ENCODE results near the gene CANT1. TPM values are rescaled to one million over a fixed set of nuclear protein-coding genes. Genes with fewer than 3 reads are reported as not detected.
A peak's percentile ranks its signal among the peaks of the same experiment; 100 is the strongest.

The CANT1 gene
- total RNA-seq, 3 donors from 2014 or later: 26.1 to 48.1 (median 41.0) TPM

DNA sequence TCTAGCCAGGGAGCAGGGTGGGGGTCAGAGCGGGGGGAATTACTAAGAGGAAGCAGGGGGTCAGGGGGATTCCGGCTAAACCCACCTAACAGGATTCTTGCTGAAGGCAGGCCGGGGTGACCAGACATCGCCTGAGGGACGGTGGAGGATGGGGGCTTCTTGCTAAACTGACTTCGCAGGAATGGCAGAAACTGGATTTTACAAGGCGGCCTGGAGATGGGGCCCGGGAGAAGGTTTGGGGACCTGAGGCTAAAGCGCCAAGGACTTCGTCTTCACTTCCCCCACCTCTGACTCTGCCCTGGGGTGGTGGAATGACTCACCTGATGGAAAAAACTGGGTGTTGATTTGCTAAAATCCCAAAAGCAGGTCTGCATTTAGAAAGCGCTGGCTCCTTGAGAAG is 53.3 kb downstream of the CANT1 start:
- H3K27me3 ChIP-seq: no peaks in the 10 kb centered on the region
- H3K4me1 ChIP-seq: peaks cover 0 to 5% of the 10 kb centered on the region in 2 donors
- H3K9me3 ChIP-seq: peaks cover under 1 to 3% of the 10 kb centered on the region in 2 donors
- H3K4me3 ChIP-seq: no peak overlapping the region
- no peak for DNase-seq (ENCODE audit: low spot score in 2 of 2)
- H3K27ac ChIP-seq: no peak overlapping the region
- intact Hi-C loops (cut with DNase I; ENCODE audit: low total_unique reads): no loop called here
- no peaks in the 10 kb centered on the region for H3K36me3 ChIP-seq
- TF ChIP-seq, protein P1, sequence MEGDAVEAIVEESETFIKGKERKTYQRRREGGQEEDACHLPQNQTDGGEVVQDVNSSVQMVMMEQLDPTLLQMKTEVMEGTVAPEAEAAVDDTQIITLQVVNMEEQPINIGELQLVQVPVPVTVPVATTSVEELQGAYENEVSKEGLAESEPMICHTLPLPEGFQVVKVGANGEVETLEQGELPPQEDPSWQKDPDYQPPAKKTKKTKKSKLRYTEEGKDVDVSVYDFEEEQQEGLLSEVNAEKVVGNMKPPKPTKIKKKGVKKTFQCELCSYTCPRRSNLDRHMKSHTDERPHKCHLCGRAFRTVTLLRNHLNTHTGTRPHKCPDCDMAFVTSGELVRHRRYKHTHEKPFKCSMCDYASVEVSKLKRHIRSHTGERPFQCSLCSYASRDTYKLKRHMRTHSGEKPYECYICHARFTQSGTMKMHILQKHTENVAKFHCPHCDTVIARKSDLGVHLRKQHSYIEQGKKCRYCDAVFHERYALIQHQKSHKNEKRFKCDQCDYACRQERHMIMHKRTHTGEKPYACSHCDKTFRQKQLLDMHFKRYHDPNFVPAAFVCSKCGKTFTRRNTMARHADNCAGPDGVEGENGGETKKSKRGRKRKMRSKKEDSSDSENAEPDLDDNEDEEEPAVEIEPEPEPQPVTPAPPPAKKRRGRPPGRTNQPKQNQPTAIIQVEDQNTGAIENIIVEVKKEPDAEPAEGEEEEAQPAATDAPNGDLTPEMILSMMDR (IDR thresholded peaks at IDR 0.05): no peak
- no peak for TF ChIP-seq POLR2A (IDR thresholded peaks at IDR 0.05)
- TF ChIP-seq POLR2AphosphoS5 (IDR thresholded peaks at IDR 0.05): no peak

DNA sequence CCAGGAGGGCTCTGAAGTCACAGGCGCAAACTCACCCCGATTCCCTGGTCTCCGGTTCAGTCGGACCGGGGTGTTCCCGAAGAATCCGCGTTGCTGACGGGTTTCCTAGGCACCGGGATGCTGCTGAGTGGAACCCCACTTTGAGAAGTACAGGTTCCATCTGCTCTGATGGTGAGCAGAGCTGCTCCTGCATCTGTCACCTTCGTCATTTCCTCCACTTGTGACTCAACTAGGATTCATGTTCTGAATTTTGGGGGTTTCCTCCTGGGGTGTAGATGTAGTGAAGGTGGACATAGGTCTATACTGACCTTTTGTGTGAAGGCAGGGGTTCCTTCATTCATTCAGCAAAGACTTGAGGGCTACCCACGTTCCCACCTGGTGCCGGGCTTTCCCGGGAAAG is 54.9 kb downstream of the CANT1 start:
- no peak for TF ChIP-seq POLR2A (IDR thresholded peaks at IDR 0.05)
- TF ChIP-seq, protein P1 (IDR thresholded peaks at IDR 0.05): no peak
- TF ChIP-seq POLR2AphosphoS5 (IDR thresholded peaks at IDR 0.05): no peak
- H3K27me3 ChIP-seq: no peaks in the 10 kb centered on the region
- no peak overlapping the region for H3K4me3 ChIP-seq
- peaks cover 13% of the 10 kb centered on the region in 2 donors for H3K9me3 ChIP-seq
- H3K4me1 ChIP-seq: peaks cover 0 to 5% of the 10 kb centered on the region in 2 donors
- intact Hi-C loops (cut with DNase I; ENCODE audit: low total_unique reads): no loop called here
- no peak for DNase-seq (ENCODE audit: low spot score in 2 of 2)
- H3K27ac ChIP-seq: peak overlapping the region in 1 of 2 donors; percentile 88
- H3K36me3 ChIP-seq: no peaks in the 10 kb centered on the region

GRCh38 chr17:78953356-78954350 is 55.9 kb downstream of the CANT1 start:
- TF ChIP-seq POLR2A (IDR thresholded peaks at IDR 0.05) (no peak), POLR2AphosphoS5 (IDR thresholded peaks at IDR 0.05) (peak in 1 of 3 donors; percentile 62)
- H3K27me3 ChIP-seq: no peaks in the 10 kb centered on the region
- peaks cover 13% of the 10 kb centered on the region in 2 donors for H3K9me3 ChIP-seq
- H3K4me1 ChIP-seq: peaks cover 0 to 5% of the 10 kb centered on the region in 2 donors
- intact Hi-C loops (cut with DNase I; ENCODE audit: low total_unique reads): no loop called here
- H3K4me3 ChIP-seq: no peak overlapping the region
- DNase-seq (ENCODE audit: low spot score in 2 of 2): no peak
- peak overlapping the region; percentile 42 to 88 for H3K27ac ChIP-seq
- H3K36me3 ChIP-seq: no peaks in the 10 kb centered on the region

- Histone ChIP-seq H3K4me1 (peaks cover 0 to 5% of the 10 kb centered on the region in 2 donors), H3K9me3 (peaks cover 13% of the 10 kb centered on the region in 2 donors), H3K27ac (peak overlapping the region; percentile 58 to 88), H3K4me3 (no peak overlapping the region), H3K36me3 (no peaks in the 10 kb centered on the region), H3K27me3 (no peaks in the 10 kb centered on the region)
- no peak for DNase-seq (ENCODE audit: low spot score in 2 of 2)
- intact Hi-C loops (cut with DNase I; ENCODE audit: low total_unique reads): no loop called here
- no peak for TF ChIP-seq POLR2A (IDR thresholded peaks at IDR 0.05)
- no peak for TF ChIP-seq POLR2AphosphoS5 (IDR thresholded peaks at IDR 0.05)
- TF ChIP-seq, protein P1 (IDR thresholded peaks at IDR 0.05): no peak
Observed at GRCh38 chr17:78952706-78953105, 56.9 kb downstream of the CANT1 start.

GRCh38 chr17:78951967-78952551 is 57.5 kb downstream of the CANT1 start:
- peak overlapping the region; percentile 58 to 88 for H3K27ac ChIP-seq
- no peak for DNase-seq (ENCODE audit: low spot score in 2 of 2)
- H3K36me3 ChIP-seq: no peaks in the 10 kb centered on the region
- peaks cover 13% of the 10 kb centered on the region in 2 donors for H3K9me3 ChIP-seq
- no peak overlapping the region for H3K4me3 ChIP-seq
- no peaks in the 10 kb centered on the region for H3K27me3 ChIP-seq
- peaks cover 0 to 5% of the 10 kb centered on the region in 2 donors for H3K4me1 ChIP-seq
- TF ChIP-seq POLR2A (IDR thresholded peaks at IDR 0.05) (no peak), POLR2AphosphoS5 (IDR thresholded peaks at IDR 0.05) (no peak)
- TF ChIP-seq, protein P1 (IDR thresholded peaks at IDR 0.05): no peak
- intact Hi-C loops (cut with DNase I; ENCODE audit: low total_unique reads): no loop called here

All from breast epithelium (tissue), 4 donors.